IPS DF 6.9 (cell line): ENCODE data around the gene IVL.
A peak's percentile ranks its signal among the peaks of the same experiment; 100 is the strongest.

Experiments
- DNase-seq: peaks from one replicate; pipeline ENCODE4 v3.0.0-alpha.2; 2013; ENCODE audit warnings: low read depth, low spot score
- H3K27ac ChIP-seq: one replicate; pipeline ENCODE4 v1.5.1; 2013; ENCODE audit warnings: low read length, control low read depth
- H3K27me3 ChIP-seq: 2 replicates; pipeline ENCODE4 v1.6.1; 2013; ENCODE audit warnings: mild to moderate bottlenecking, low read length; ENCODE audit not compliant: control insufficient read depth, insufficient read depth
- H3K36me3 ChIP-seq: 2 replicates; pipeline ENCODE4 v1.6.1; 2013; ENCODE audit warnings: low read length; ENCODE audit not compliant: control insufficient read depth, insufficient read depth
- H3K4me1 ChIP-seq: 2 replicates; pipeline ENCODE4 v1.6.1; 2013; ENCODE audit warnings: low read length; ENCODE audit not compliant: control insufficient read depth, insufficient read depth
- H3K4me3 ChIP-seq: 2 replicates; pipeline ENCODE4 v1.5.1; 2013; ENCODE audit warnings: mild to moderate bottlenecking, low read length
- H3K9me3 ChIP-seq: 2 replicates; pipeline ENCODE4 v1.6.1; 2013; ENCODE audit warnings: low read length, inconsistent platforms; ENCODE audit not compliant: control insufficient read depth, insufficient read depth
- WGBS: extraction: QIAGEN DNeasy Blood & Tissue Kit; methylation state at CpG from one replicate; pipeline ENCODE4 v1.1.7; 2013; ENCODE audit warnings: mixed read lengths, missing lambda C conversion rate; ENCODE audit not compliant: insufficient read length, insufficient coverage; 5-methylcytosine and 5-hydroxymethylcytosine counted together

The IVL gene

GRCh38 chr1:152951711-152952110, 43.4 kb downstream of the IVL start:
- Histone ChIP-seq H3K4me3 (no peak overlapping the region), H3K9me3 (no peaks in the 10 kb centered on the region), H3K27ac (no peak overlapping the region), H3K27me3 (no peaks in the 10 kb centered on the region), H3K36me3 (no peaks in the 10 kb centered on the region), H3K4me1 (no peaks in the 10 kb centered on the region)
- DNase-seq = no peak
- no CpG with 5 or more reads among the region's 5 CpGs for WGBS

- Histone ChIP-seq H3K27me3 (no peaks in the 10 kb centered on the region), H3K9me3 (no peaks in the 10 kb centered on the region), H3K4me3 (no peak overlapping the region), H3K4me1 (no peaks in the 10 kb centered on the region), H3K27ac (no peak overlapping the region), H3K36me3 (no peaks in the 10 kb centered on the region)
- no peak for DNase-seq
- WGBS = no CpG with 5 or more reads among the region's 7 CpGs
Measured at GRCh38 chr1:152953761-152954160, 45.4 kb downstream of the IVL start.

GRCh38 chr1:152954436-152954835, 46.1 kb downstream of the IVL start:
- DNase-seq = no peak
- H3K27ac ChIP-seq = no peak overlapping the region
- no CpG with 5 or more reads among the region's 6 CpGs for WGBS

GRCh38 chr1:152957561-152957960, 49.2 kb downstream of the IVL start:
- no peak for DNase-seq
- H3K36me3 ChIP-seq = no peaks in the 10 kb centered on the region
- no peaks in the 10 kb centered on the region for H3K4me1 ChIP-seq
- H3K27ac ChIP-seq = no peak overlapping the region
- no peak overlapping the region for H3K4me3 ChIP-seq
- H3K27me3 ChIP-seq = no peaks in the 10 kb centered on the region
- no peaks in the 10 kb centered on the region for H3K9me3 ChIP-seq
- WGBS = no CpG with 5 or more reads among the region's 3 CpGs

More at GRCh38 chr1:152954436-152954835, 46.1 kb downstream of the IVL start:
- Histone ChIP-seq H3K4me3 (no peak overlapping the region), H3K9me3 (no peaks in the 10 kb centered on the region), H3K4me1 (no peaks in the 10 kb centered on the region), H3K27me3 (no peaks in the 10 kb centered on the region), H3K36me3 (no peaks in the 10 kb centered on the region)

GRCh38 chr1:152959273-152959672, 50.9 kb downstream of the IVL start:
- Histone ChIP-seq H3K4me1 (no peaks in the 10 kb centered on the region), H3K27me3 (no peaks in the 10 kb centered on the region), H3K4me3 (no peak overlapping the region), H3K36me3 (no peaks in the 10 kb centered on the region), H3K27ac (no peak overlapping the region), H3K9me3 (no peaks in the 10 kb centered on the region)
- DNase-seq = no peak
- WGBS = no CpG with 5 or more reads among the region's 3 CpGs

- H3K4me1 ChIP-seq = no peaks in the 10 kb centered on the region
- H3K9me3 ChIP-seq = no peaks in the 10 kb centered on the region
- WGBS = no CpG with 5 or more reads among the region's 10 CpGs
- no peak overlapping the region for H3K27ac ChIP-seq
- no peaks in the 10 kb centered on the region for H3K36me3 ChIP-seq
- H3K27me3 ChIP-seq = no peaks in the 10 kb centered on the region
- H3K4me3 ChIP-seq = no peak overlapping the region
- DNase-seq = no peak
Measured at GRCh38 chr1:152959801-152960451, 51.6 kb downstream of the IVL start.

- WGBS = no CpG with 5 or more reads among the region's 10 CpGs
- Histone ChIP-seq H3K27me3 (no peaks in the 10 kb centered on the region), H3K9me3 (no peaks in the 10 kb centered on the region), H3K4me3 (no peak overlapping the region), H3K36me3 (no peaks in the 10 kb centered on the region), H3K27ac (no peak overlapping the region), H3K4me1 (no peaks in the 10 kb centered on the region)
- DNase-seq = peak; percentile 29
Measured at GRCh38 chr1:152960452-152961044, 52.2 kb downstream of the IVL start.
